OCI-LY1 (cell line): ENCODE data around the gene ALDH1B1.

Experiments
- EZH2 ChIP-seq: fragments of 200-600 bp; sonication (generic), shearing (Covaris generic); IDR thresholded peaks from 2 replicates; pipeline ENCODE4 v1.8.0; 2017; ENCODE audit warnings: borderline replicate concordance, mixed run types, mild to moderate bottlenecking, antibody characterized with exemption, low read length, moderate library complexity, mixed read lengths
- TF ChIP-seq, protein P1 (sequence below): fragments of 200-600 bp; sonication (generic), shearing (Covaris generic); IDR thresholded peaks from 2 replicates; pipeline ENCODE4 v1.5.1; 2017; ENCODE audit warnings: mild to moderate bottlenecking, antibody characterized with exemption, low read length, moderate library complexity, mixed read lengths

DNA sequence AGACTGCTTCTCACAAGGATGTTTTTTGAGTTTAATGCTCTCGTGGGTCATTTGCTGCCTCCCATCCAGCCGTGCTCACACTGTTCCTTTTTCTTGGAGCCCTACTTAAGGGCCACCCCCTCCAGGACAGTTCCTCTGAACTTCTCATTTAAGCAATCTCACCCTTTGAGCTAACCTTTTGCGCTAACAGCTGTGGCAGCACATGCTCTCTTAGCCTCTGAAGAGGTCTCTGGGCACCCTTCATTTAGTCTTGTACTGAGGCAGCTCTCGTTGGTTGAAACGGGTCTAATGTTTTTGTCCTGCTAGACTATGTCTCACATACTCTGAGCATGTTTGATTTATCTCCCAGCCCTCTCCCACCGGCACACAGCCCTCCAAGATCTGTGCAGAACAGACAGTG, 11.8 kb downstream of the ALDH1B1 start:
- TF ChIP-seq, protein P1, sequence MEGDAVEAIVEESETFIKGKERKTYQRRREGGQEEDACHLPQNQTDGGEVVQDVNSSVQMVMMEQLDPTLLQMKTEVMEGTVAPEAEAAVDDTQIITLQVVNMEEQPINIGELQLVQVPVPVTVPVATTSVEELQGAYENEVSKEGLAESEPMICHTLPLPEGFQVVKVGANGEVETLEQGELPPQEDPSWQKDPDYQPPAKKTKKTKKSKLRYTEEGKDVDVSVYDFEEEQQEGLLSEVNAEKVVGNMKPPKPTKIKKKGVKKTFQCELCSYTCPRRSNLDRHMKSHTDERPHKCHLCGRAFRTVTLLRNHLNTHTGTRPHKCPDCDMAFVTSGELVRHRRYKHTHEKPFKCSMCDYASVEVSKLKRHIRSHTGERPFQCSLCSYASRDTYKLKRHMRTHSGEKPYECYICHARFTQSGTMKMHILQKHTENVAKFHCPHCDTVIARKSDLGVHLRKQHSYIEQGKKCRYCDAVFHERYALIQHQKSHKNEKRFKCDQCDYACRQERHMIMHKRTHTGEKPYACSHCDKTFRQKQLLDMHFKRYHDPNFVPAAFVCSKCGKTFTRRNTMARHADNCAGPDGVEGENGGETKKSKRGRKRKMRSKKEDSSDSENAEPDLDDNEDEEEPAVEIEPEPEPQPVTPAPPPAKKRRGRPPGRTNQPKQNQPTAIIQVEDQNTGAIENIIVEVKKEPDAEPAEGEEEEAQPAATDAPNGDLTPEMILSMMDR = no peak
- TF ChIP-seq EZH2 = no peak
